Right lobe of liver (tissue), 6 donors: Measurements from ENCODE around the gene ELANE. TPM values are rescaled to one million over a fixed set of nuclear protein-coding genes. Genes with fewer than 3 reads are reported as not detected.

Experiments used
- ATAC-seq, 4 donors: fragments of 200-7000 bp; cut with Tn5 transposase; one replicate each; pipeline ENCODE4 v1.9.1; 2020; ENCODE audit warnings: mild to moderate bottlenecking in 4 of 4, moderate library complexity in 4 of 4
- DNase-seq, 3 donors: peaks; one replicate each; pipeline ENCODE4 v3.0.0-alpha.2; 2020
- H3K27ac ChIP-seq, 3 donors: fragments of 200-600 bp; one replicate each; pipeline ENCODE4 v1.8.0; 2022
- H3K27me3 ChIP-seq, 2 donors: fragments of 200-600 bp; one replicate each; pipeline ENCODE4 v1.8.0; 2022
- H3K36me3 ChIP-seq, 4 donors: fragments of 200-600 bp; sonication (generic) in 1 of 4; one replicate each; pipeline versions ENCODE4 v1.5.1 to v1.8.0; 2017 to 2022; ENCODE audit warnings: control low read depth in 1 of 4
- H3K4me1 ChIP-seq, 4 donors: fragments of 200-600 bp; sonication (generic) in 1 of 4; one replicate each; pipeline versions ENCODE4 v1.5.1 to v1.8.0; 2017 to 2022; ENCODE audit warnings: control low read depth in 1 of 4
- H3K4me3 ChIP-seq, 3 donors: fragments of 200-600 bp; one replicate each; pipeline ENCODE4 v1.8.0; 2022
- H3K9me3 ChIP-seq, 4 donors: fragments of 200-600 bp; sonication (generic) in 1 of 4; one replicate each; pipeline versions ENCODE4 v1.5.1 to v1.8.0; 2017 to 2022; ENCODE audit warnings: control low read depth in 1 of 4
- POLR2A ChIP-seq: fragments of 450-650 bp; IDR thresholded peaks from one replicate; pipeline ENCODE4 v1.6.1; 2017; ENCODE audit warnings: antibody characterized with exemption, mild to moderate bottlenecking
- WGBS: methylation state at CpG from one replicate; pipeline ENCODE4 v1.1.6; 2018; ENCODE audit warnings: low coverage, low lambda C conversion rate; ENCODE audit not compliant: insufficient coverage; ENCODE audit errors: missing lambda C conversion rate; 5-methylcytosine and 5-hydroxymethylcytosine counted together
- intact Hi-C, 2 donors: fragments of 100-400 bp; cut with DNase I; formaldehyde crosslinking; loops; one replicate each; pipeline versions ENCODE4 v1.11.2 to v1.14.1; 2022
- total RNA-seq, 6 experiments: library from RNA; depleted of rRNA in 2 of 6; stranded (reverse); fragments of >200 nt in 2 of 6; fragmentation: NEBNext Ultra II Directional in 3 of 6; extraction: Animal tissue kit (Norgen Biotek cat#: 25700) in 3 of 6; gene quantifications; one replicate each; pipeline versions ENCODE4 v1.1.0 to v1.2.4, GENCODE V29; 2016 to 2023
- TF ChIP-seq, protein P1 (sequence below), 4 donors: fragments of 200-600 bp in 3 of 4; fragments of 450-650 bp in 1 of 4; IDR thresholded peaks; one replicate each; pipeline versions ENCODE4 v1.5.1 to v1.8.0; 2016 to 2022; ENCODE audit warnings: antibody characterized with exemption in 4 of 4, mild to moderate bottlenecking in 2 of 4
- donor health status: DM: no; HTN: yes; CAD: no.
- donor health status: DM: no; HTN: no; CAD: no.
- donor health status: DM: no; HTN: no; CAD: no.
- donor health status: DM: no; HTN: yes; CAD: no.
- donor health status: DM: no; HTN: yes; CAD: no.

The ELANE gene
- total RNA-seq, 6 experiments from 2014 or later: 0.59 to 4.2 (median 3.3) TPM; not detected in 3

GRCh38 chr19:867855-868457 is 15.9 kb downstream of the ELANE start:
- Histone ChIP-seq H3K27me3 (no peaks in the 10 kb centered on the region), H3K4me1 (no peaks in the 10 kb centered on the region), H3K4me3 (no peak overlapping the region), H3K36me3 (peaks cover 0 to 18% (median 2%) of the 10 kb centered on the region in 4 donors), H3K9me3 (no peaks in the 10 kb centered on the region), H3K27ac (no peak overlapping the region)
- no CpG with 5 or more reads among the region's 39 CpGs for WGBS
- TF ChIP-seq, protein P1, sequence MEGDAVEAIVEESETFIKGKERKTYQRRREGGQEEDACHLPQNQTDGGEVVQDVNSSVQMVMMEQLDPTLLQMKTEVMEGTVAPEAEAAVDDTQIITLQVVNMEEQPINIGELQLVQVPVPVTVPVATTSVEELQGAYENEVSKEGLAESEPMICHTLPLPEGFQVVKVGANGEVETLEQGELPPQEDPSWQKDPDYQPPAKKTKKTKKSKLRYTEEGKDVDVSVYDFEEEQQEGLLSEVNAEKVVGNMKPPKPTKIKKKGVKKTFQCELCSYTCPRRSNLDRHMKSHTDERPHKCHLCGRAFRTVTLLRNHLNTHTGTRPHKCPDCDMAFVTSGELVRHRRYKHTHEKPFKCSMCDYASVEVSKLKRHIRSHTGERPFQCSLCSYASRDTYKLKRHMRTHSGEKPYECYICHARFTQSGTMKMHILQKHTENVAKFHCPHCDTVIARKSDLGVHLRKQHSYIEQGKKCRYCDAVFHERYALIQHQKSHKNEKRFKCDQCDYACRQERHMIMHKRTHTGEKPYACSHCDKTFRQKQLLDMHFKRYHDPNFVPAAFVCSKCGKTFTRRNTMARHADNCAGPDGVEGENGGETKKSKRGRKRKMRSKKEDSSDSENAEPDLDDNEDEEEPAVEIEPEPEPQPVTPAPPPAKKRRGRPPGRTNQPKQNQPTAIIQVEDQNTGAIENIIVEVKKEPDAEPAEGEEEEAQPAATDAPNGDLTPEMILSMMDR (IDR thresholded peaks at IDR 0.05): no peak
- TF ChIP-seq POLR2A: no peak
- DNase-seq: peak in 1 of 3 donors; percentile 17
- no peak for ATAC-seq
- intact Hi-C loops: loop anchor here in 1 of 2 donors (5.0 to 10.0 kb wide), 2 partner anchors 49 to 103 kb away; partner anchors contain the start of gene KISS1R

- intact Hi-C loops: loop anchor here in 1 of 2 donors (5.0 to 10.0 kb wide), 2 partner anchors 49 to 104 kb away; partner anchors contain the start of gene KISS1R
Observed at GRCh38 chr19:868458-869244, 16.5 kb downstream of the ELANE start.

DNA sequence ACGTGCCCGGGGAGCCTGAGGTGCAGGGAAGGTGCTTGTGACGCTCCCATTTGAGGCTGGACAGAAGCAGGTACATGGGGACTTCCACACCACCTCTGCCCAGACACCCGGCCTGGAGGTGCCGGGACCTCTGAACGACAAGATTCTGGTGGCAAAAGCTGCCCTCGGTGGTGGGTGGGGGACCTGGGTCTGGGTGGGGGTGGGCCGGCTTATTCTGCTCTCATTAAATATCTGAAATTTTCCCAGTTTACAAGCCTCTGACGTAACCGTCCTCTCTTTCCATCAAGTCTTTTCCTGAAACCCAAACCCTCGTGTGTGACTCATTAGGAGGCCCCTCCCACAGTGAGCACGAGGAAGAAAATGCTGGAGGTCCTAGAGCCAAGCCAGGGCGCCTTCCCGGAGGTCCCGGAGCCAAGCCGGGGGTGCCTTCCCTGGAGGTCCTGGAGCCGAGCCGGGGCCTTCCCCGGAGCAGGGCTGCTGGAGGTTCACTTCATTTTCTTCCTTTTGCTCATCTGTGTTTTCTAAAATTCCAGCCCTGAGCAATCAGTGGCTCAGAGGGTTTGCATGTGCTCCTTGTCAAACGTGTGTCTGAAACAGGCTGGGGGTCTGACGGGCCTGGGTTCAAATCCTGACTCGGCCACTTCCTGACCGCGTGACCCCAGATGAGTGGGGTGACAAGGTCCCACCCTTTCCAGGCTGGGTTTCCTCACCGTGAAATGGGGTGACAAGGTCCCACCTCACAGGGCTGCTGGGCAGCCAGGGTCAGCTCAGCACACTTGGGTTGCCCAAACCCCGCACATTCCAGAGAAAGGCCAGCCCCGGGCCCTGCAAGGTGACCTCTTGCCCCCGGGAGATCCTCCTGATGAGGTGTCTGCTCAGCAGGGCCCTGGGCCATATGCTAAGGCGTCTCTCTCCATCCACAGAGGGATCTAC is 17.4 kb downstream of the ELANE start:
- Histone ChIP-seq H3K36me3 (peaks cover 0 to 24% (median 2%) of the 10 kb centered on the region in 4 donors), H3K27me3 (no peaks in the 10 kb centered on the region), H3K4me1 (no peaks in the 10 kb centered on the region), H3K4me3 (no peak overlapping the region), H3K27ac (no peak overlapping the region), H3K9me3 (no peaks in the 10 kb centered on the region)
- TF ChIP-seq POLR2A: no peak
- TF ChIP-seq, protein P1 (IDR thresholded peaks at IDR 0.05): no peak
- 80% methylated on average over 8 of the region's 29 CpGs for WGBS
- DNase-seq: peak in 1 of 3 donors; percentile 29
- intact Hi-C loops: loop anchor here in 1 of 2 donors (5.0 to 10.0 kb wide), 2 partner anchors 48 to 105 kb away; partner anchors contain the start of gene KISS1R
- ATAC-seq: peak in 1 of 4 donors; percentile 20

More at GRCh38 chr19:868458-869244, 16.5 kb downstream of the ELANE start:
- 88% methylated on average over 15 of the region's 34 CpGs for WGBS
- Histone ChIP-seq H3K4me3 (no peak overlapping the region), H3K4me1 (no peaks in the 10 kb centered on the region), H3K27ac (no peak overlapping the region), H3K27me3 (no peaks in the 10 kb centered on the region), H3K9me3 (no peaks in the 10 kb centered on the region), H3K36me3 (peaks cover 0 to 20% (median 2%) of the 10 kb centered on the region in 4 donors)
- TF ChIP-seq, protein P1 (IDR thresholded peaks at IDR 0.05): no peak
- TF ChIP-seq POLR2A: no peak
- DNase-seq (peak in 1 of 3 donors; percentile 17), ATAC-seq (no peak)

- no peaks in the 10 kb centered on the region for H3K27me3 ChIP-seq
- WGBS: 87% methylated on average over 2 of the region's 8 CpGs
- H3K4me3 ChIP-seq: no peak overlapping the region
- DNase-seq (no peak), ATAC-seq (no peak)
- H3K27ac ChIP-seq: no peak overlapping the region
- no peaks in the 10 kb centered on the region for H3K4me1 ChIP-seq
- intact Hi-C loops: no loop called here
- H3K9me3 ChIP-seq: no peaks in the 10 kb centered on the region
- H3K36me3 ChIP-seq: peaks cover 0 to 25% (median 2%) of the 10 kb centered on the region in 4 donors
- no peak for TF ChIP-seq POLR2A
- TF ChIP-seq, protein P1 (IDR thresholded peaks at IDR 0.05): no peak
Observed at GRCh38 chr19:870314-870713, 18.2 kb downstream of the ELANE start.
